HFF-Myc (cell line): ENCODE measurements around the gene PHOSPHO2.
"Not testable (repeated sequence)": the region's sequence is repeated elsewhere in the genome, so short reads cannot be mapped to it uniquely, and the experiment has no call there.

Experiments
- DNase-seq: peaks from one replicate; pipeline ENCODE4 v3.0.0-alpha.2; 2011; ENCODE audit warnings: low read depth; ENCODE audit errors: extremely low read depth
- H3K4me3 ChIP-seq: replicated peaks from 2 replicates; pipeline ENCODE4 v1.5.1; 2011; ENCODE audit warnings: low read depth, mild to moderate bottlenecking, control low read depth, low read length
- TF ChIP-seq, protein P1 (sequence below): IDR thresholded peaks from 2 replicates; pipeline ENCODE4 v1.5.1; 2012; ENCODE audit warnings: mild to moderate bottlenecking, low read depth, low read length, control low read depth; ENCODE audit errors: missing control alignments

The PHOSPHO2 gene

DNA sequence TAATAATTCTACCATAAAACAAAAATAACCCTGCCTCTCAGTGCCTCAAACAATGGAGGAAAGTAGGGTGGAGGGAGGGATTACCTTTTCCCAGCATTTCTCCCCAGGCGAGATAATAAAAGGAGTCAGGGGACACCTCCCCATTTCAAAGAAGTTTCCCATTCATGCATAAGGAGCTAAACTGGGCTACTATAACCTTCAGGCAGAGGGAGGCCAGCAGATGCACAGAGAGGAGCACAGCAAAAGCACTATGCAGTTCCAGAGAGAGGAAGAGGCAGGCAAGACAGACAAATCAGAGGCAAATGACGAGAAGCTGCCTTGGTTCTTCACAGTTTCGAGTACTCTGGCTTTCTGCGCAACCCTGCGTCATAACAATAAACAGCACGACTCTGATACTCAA lies 17.4 kb upstream of the PHOSPHO2 start:
- no peak overlapping the region for H3K4me3 ChIP-seq
- DNase-seq: no peak
- TF ChIP-seq, protein P1, sequence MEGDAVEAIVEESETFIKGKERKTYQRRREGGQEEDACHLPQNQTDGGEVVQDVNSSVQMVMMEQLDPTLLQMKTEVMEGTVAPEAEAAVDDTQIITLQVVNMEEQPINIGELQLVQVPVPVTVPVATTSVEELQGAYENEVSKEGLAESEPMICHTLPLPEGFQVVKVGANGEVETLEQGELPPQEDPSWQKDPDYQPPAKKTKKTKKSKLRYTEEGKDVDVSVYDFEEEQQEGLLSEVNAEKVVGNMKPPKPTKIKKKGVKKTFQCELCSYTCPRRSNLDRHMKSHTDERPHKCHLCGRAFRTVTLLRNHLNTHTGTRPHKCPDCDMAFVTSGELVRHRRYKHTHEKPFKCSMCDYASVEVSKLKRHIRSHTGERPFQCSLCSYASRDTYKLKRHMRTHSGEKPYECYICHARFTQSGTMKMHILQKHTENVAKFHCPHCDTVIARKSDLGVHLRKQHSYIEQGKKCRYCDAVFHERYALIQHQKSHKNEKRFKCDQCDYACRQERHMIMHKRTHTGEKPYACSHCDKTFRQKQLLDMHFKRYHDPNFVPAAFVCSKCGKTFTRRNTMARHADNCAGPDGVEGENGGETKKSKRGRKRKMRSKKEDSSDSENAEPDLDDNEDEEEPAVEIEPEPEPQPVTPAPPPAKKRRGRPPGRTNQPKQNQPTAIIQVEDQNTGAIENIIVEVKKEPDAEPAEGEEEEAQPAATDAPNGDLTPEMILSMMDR: no peak

DNA sequence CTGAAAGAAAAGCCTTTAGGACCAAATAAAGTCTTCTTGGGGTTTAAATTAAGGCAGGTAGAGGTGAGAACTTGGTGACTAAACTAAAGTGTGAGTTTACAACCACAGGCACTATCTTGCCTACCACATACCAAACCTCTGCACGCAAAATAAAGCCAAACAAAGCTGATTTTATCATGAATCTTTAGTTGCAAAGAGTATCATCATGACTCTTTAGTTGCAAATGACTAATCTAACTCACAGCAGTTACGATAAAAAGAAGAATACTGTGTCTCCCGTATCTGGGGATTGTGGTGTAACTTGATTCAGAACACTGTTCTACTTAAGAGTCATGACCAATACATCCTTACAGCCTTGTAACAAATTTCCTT lies 11.2 kb upstream of the PHOSPHO2 start:
- TF ChIP-seq, protein P1: no peak

DNA sequence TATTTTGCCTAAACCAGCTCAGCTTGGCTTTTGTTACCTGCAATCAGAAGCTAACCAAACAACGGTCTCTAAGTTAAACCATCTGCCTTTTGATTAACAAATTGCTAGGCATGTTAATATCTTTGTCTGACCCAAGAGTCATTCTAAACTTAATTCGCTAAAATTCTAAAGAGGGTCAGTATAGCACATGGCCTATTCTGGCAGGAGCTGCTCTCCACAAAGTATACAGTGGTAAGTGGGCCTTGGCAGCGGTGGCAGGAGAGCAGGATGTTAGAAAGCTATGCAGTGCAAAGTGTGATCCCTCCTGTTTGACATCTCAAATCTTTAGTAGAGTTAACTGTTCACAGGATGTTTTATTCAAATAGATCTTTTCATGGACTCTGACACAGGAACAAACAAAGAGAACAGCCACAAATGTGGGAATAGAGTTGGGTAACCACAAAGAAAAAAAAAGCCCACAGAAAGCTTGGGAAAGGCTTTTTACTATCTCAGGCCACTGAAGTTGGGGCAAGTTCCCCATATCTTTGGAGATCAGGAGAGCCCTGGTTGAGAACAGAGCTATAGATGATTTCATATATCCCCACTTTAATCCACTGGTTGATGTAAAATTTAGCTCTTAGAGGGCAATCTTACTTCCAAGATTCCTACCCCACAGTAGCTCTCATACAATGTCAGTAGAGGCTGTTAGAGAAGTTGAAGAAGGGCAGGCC lies 10.7 kb upstream of the PHOSPHO2 start:
- no peak overlapping the region for H3K4me3 ChIP-seq
- DNase-seq: no peak
- TF ChIP-seq, protein P1: no peak

More for the DNA sequence above, 11.2 kb upstream of the PHOSPHO2 start:
- no peak for DNase-seq
- no peak overlapping the region for H3K4me3 ChIP-seq

DNA sequence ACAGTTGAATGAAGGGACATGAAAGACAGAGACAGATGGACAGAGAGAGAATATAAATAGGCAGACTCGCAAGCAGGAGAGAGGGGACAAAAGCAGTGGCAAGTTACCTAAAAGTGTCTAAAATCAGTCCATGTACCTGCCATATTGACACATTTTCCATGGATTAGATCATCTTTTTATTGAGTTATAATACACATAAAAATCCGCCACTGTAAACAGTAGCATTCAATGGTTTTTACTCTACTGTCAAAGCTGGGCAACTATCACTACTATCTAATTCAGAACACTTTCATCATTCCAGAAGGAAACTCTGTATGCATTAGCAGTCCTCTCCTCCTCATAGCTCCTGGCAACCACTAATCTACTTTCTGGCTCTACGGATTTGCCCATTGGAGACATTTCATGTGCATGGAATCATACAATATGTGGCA lies 10.1 kb upstream of the PHOSPHO2 start:
- DNase-seq: no peak
- no peak overlapping the region for H3K4me3 ChIP-seq
- TF ChIP-seq, protein P1: no peak

DNA sequence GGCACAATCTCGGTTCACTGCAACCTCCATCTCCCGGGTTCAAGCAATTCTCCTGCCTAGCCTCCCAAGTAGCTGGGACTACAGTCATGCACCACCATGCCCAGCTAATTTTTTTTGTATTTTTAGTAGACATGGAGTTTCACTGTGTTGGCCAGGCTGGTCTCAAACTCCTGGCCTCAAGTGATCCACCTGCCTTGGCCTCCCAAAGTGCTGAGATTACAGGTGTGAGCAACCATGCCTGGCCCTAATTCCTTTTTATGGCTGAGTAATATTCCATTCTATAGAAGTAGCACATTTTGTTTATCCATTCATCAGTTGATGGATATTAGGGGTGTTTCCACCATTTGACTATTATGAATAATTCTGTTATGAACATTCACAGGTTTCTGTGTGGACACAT lies 9.6 kb upstream of the PHOSPHO2 start:
- H3K4me3 ChIP-seq, DNase-seq: not testable (repeated sequence)

DNA sequence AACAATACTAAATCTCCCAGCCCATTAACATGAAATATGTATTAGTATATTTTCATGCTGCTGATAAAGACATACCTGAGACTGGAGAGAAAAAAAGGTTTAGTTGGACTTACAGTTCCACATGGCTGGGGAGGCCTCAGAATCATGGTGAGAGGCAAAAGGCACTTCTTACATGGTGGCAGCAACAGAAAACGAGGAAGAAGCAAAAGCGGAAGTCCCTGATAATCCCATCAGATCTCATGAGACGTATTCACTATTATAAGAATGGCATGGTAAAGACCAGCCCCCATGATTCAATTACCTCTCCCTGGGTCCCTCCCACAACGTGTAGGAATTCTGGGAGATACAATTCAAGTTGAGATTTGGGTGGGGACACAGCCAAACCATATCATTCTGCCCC lies 7.4 kb upstream of the PHOSPHO2 start:
- DNase-seq, H3K4me3 ChIP-seq: not testable (repeated sequence)

DNA sequence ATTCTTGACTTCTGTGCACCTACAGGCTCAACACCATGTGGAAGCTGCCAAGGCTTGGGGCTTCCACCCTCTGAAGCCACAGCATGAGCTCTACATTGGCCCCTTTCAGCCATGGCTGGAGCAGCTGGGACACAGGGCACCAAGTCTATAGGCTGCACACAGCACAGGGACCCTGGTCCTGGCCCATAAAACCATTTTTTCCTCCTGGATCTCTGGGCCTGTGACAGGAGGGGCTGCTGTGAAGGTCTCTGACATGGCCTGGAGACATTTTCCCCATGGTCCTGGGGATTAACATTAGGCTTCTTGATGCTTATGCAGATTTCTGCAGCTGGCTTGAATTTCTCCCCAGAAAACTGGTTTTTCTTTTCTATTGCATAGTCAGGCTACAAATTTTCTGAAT lies 6.3 kb upstream of the PHOSPHO2 start:
- not testable (repeated sequence) for H3K4me3 ChIP-seq, DNase-seq

DNA sequence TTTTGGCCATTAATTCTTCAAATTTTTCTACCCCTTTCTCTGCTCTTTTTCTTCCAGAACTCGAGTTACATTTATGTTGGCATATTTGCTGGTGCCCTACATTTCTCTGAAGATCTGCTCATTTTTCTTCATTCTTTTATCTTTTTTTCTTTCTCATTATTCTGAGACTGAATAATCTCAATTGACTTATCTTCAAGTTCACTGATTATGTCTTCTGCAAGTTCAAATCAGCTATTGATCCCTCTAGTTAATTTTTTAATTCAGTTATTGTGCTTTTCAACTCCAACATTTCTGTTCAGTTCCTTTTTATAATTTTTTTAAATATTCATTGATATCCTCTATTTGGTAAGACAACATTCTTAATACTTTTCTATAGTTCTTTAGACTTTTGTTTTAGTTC lies 3.3 kb upstream of the PHOSPHO2 start:
- H3K4me3 ChIP-seq: no peak overlapping the region
- TF ChIP-seq, protein P1: no peak
- DNase-seq: no peak
